Activated B cell treated with CpG ODN at 0.5 μM for 24 hours (primary cell): ENCODE data around the gene AOC2. TPM values are rescaled to one million over a fixed set of nuclear protein-coding genes. Genes with fewer than 3 reads are reported as not detected.

ENCODE experiments used
- ATAC-seq: fragments of 200-7000 bp; cut with Tn5 transposase; one replicate; pipeline ENCODE4 v1.10.0; 2021; ENCODE audit warnings: low read depth, mild to moderate bottlenecking, moderate library complexity
- CTCF ChIA-PET: fragments of 350-600 bp; sonication (Branson Sonifier 250); formaldehyde crosslinking; loops from one replicate; lab custom pipeline; 2021; ENCODE audit warnings: antibody characterized with exemption; lab: Charles Lee
- POLR2A ChIA-PET: fragments of 350-600 bp; sonication (Branson Sonifier 250); formaldehyde crosslinking; loops from one replicate; lab custom pipeline; 2021; ENCODE audit warnings: antibody characterized with exemption; lab: Charles Lee
- DNase-seq: peaks from one replicate; pipeline ENCODE4 v3.0.0; 2022
- H3K27ac Mint-ChIP-seq: one replicate; pipeline ENCODE4 v1.8.0; 2020; ENCODE audit warnings: mixed read lengths
- H3K27me3 Mint-ChIP-seq: one replicate; pipeline ENCODE4 v1.8.0; 2021; ENCODE audit warnings: mixed read lengths
- H3K36me3 Mint-ChIP-seq: one replicate; pipeline ENCODE4 v1.8.0; 2021; ENCODE audit warnings: low read depth, mixed read lengths
- H3K4me1 Mint-ChIP-seq: one replicate; pipeline ENCODE4 v1.8.0; 2021; ENCODE audit warnings: mixed read lengths
- H3K4me3 Mint-ChIP-seq: one replicate; pipeline ENCODE4 v1.8.0; 2020; ENCODE audit warnings: mild to moderate bottlenecking, mixed read lengths
- H3K9me3 Mint-ChIP-seq: one replicate; pipeline ENCODE4 v1.8.0; 2020; ENCODE audit warnings: mixed read lengths
- intact Hi-C: fragments of 100-400 bp; cut with micrococcal nuclease; formaldehyde crosslinking; loops from one replicate; pipeline ENCODE4 v1.15.1; 2024
- total RNA-seq: library from RNA; stranded (reverse); gene quantifications from 2 replicates; pipeline ENCODE4 v1.2.3, GENCODE V29; 2022
- TF ChIP-seq, protein P1 (sequence below): fragments of 200-600 bp; IDR thresholded peaks from one replicate; pipeline ENCODE4 v1.8.0; 2022; ENCODE audit warnings: antibody characterized with exemption, mild to moderate bottlenecking

Gene AOC2
- total RNA-seq, 1 donor from 2014 or later: 3.9 TPM

DNA sequence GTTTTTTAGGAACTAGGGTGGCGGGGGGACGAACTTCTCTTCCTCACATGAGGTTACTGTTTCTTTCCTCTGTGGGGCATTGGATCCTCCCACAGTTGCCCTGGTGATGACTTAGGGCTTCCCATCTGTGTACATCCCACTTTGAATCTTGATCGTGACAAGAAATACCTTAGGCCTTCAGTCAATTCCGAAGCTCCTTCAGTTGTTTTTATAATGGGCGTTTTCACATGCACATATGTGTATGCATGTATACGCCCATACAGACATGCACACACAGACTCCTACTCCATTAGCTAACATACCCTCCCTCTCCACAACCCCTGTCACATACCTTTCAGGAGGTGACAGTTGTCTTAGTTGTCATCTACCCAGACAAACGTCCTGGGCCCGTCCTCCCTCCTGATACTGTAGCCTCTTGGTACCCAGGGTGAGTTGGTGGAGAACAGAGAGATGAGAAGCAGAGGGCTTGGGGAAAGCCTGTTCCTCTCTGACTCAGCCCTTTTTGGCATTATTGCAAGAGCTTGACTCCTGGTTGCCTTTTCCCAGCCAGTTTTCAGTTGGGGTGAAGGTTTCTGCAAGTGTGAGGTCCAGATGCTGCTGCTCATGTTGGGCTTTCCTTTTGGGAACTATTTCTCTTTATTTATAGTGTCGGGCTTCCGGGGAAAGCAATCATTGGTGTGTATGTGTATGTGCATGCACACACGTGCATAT is 2.2 kb upstream of the AOC2 start:
- POLR2A ChIA-PET: interaction anchor here (1.7 to 1.9 kb wide), 2 partner anchors 9 to 156 kb away, joined by 6 to 8 read pairs; partner anchors contain the start of genes PSME3 and RPL27
- DNase-seq: no peak
- CTCF ChIA-PET: interaction anchor here (1.6 to 2.5 kb wide), 3 partner anchors 10 to 156 kb away, joined by 5 to 19 read pairs (median 7); partner anchors contain the start of gene RPL27
- intact Hi-C loops: loop anchor here (2.0 to 5.0 kb wide), 2 partner anchors 87 to 495 kb away; no protein-coding TSS in a partner anchor
- Mint-ChIP-seq H3K27ac (no peak overlapping the region), H3K9me3 (no peaks in the 10 kb centered on the region), H3K4me3 (no peak overlapping the region), H3K4me1 (peaks cover 18% of the 10 kb centered on the region), H3K27me3 (no peaks in the 10 kb centered on the region), H3K36me3 (peaks cover 84% of the 10 kb centered on the region)
- TF ChIP-seq, protein P1, sequence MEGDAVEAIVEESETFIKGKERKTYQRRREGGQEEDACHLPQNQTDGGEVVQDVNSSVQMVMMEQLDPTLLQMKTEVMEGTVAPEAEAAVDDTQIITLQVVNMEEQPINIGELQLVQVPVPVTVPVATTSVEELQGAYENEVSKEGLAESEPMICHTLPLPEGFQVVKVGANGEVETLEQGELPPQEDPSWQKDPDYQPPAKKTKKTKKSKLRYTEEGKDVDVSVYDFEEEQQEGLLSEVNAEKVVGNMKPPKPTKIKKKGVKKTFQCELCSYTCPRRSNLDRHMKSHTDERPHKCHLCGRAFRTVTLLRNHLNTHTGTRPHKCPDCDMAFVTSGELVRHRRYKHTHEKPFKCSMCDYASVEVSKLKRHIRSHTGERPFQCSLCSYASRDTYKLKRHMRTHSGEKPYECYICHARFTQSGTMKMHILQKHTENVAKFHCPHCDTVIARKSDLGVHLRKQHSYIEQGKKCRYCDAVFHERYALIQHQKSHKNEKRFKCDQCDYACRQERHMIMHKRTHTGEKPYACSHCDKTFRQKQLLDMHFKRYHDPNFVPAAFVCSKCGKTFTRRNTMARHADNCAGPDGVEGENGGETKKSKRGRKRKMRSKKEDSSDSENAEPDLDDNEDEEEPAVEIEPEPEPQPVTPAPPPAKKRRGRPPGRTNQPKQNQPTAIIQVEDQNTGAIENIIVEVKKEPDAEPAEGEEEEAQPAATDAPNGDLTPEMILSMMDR: no peak
- ATAC-seq: no peak

DNA sequence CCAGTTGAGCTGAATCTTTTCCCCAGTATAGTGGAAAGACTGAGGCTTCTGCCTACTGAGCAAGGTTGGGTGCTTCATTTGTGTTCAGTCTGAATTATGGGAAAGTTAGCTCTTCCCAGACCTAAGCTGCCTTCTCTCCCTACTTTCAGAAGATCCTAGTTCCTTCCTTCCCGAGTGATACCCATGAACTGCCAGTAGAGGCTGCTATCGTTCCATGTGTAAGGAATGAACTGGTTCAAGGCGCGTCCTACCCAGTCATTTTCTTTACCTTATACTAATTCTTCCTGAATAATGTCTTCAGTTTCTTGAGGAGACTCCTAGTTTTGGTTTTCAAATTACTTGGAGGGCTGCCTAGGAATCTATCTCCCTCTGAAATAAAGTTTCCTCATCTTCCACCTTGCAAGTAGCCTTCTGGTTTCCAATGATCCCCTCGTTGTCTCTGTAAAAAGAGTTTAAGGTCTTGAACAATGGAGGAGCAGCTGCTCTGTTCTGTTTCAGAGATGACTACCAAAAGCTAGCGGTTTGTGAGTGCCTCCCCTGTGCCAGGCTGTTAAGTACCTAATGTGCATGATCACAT is 934 bp upstream of the AOC2 start:
- Mint-ChIP-seq H3K27me3 (no peaks in the 10 kb centered on the region), H3K4me3 (no peak overlapping the region), H3K4me1 (peaks cover 17% of the 10 kb centered on the region), H3K9me3 (no peaks in the 10 kb centered on the region), H3K36me3 (peaks cover 71% of the 10 kb centered on the region), H3K27ac (no peak overlapping the region)
- TF ChIP-seq, protein P1: no peak
- intact Hi-C loops: loop anchor here (1.0 to 5.0 kb wide), 4 partner anchors 85 to 494 kb away; partner anchors contain the start of gene RPL27
- CTCF ChIA-PET: interaction anchor here (1.1 to 2.5 kb wide), 4 partner anchors 11 to 371 kb away, joined by 3 to 19 read pairs (median 6); partner anchors contain the start of gene RPL27
- POLR2A ChIA-PET: interaction anchor here (0.6 to 1.9 kb wide), 5 partner anchors 10 to 472 kb away, joined by 3 to 8 read pairs (median 6); partner anchors contain the start of genes PSME3, RPL27 and TMEM106A
- ATAC-seq: peak; percentile 45
- no peak for DNase-seq

DNA sequence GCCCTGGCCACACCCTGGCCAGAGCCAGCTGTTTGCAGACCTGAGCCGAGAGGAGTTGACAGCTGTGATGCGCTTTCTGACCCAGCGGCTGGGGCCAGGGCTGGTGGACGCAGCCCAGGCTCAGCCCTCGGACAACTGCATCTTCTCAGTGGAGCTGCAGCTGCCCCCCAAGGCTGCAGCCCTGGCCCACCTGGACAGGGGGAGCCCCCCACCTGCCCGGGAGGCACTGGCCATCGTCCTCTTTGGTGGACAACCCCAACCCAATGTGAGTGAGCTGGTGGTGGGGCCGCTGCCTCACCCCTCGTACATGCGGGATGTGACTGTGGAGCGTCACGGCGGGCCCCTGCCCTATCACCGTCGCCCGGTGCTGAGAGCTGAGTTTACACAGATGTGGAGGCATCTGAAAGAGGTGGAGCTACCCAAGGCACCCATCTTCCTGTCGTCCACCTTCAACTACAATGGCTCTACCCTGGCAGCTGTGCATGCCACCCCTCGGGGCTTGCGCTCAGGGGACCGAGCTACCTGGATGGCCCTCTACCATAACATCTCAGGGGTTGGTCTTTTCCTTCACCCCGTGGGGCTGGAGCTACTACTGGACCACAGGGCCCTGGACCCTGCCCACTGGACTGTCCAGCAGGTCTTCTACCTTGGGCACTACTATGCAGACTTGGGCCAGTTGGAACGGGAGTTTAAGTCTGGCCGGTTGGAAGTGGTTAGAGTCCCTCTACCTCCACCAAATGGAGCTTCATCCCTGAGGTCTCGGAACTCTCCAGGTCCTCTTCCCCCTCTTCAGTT is 578 bp downstream of the AOC2 start:
- no peak for DNase-seq
- intact Hi-C loops: loop anchor here (5.0 kb wide), 1 partner anchor 492 kb away; no protein-coding TSS in a partner anchor

DNA sequence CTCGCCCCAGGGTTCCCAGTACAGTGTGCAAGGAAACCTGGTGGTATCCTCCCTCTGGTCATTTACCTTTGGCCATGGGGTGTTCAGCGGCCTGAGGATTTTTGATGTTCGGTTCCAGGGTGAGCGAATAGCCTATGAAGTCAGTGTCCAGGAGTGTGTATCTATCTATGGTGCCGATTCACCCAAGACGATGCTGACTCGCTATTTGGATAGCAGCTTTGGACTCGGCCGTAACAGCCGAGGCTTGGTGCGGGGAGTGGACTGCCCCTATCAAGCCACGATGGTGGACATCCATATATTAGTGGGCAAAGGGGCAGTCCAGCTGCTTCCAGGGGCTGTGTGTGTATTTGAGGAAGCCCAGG is 1.2 kb downstream of the AOC2 start:
- H3K4me1 Mint-ChIP-seq: peaks cover 17% of the 10 kb centered on the region

More for the DNA sequence above, 578 bp downstream of the AOC2 start:
- POLR2A ChIA-PET: interaction anchor here (0.5 to 2.1 kb wide), 8 partner anchors 11 to 471 kb away, joined by 3 to 8 read pairs (median 3); partner anchors contain the start of genes BECN1, PSMC3IP and RPL27
- Mint-ChIP-seq H3K36me3 (peaks cover 57% of the 10 kb centered on the region), H3K4me3 (no peak overlapping the region), H3K27ac (no peak overlapping the region), H3K27me3 (no peaks in the 10 kb centered on the region), H3K4me1 (peaks cover 17% of the 10 kb centered on the region), H3K9me3 (no peaks in the 10 kb centered on the region)
- TF ChIP-seq, protein P1: no peak
- no peak for ATAC-seq
- CTCF ChIA-PET: interaction anchor here (1.5 kb wide), 1 partner anchor 327 kb away, joined by 3 read pairs; no protein-coding TSS in a partner anchor

More for the DNA sequence above, 1.2 kb downstream of the AOC2 start:
- ChIA-PET CTCF (interaction anchor here (1.5 kb wide), 1 partner anchor 326 kb away, joined by 3 read pairs; no protein-coding TSS in a partner anchor), POLR2A (interaction anchor here (0.5 to 2.1 kb wide), 9 partner anchors 12 to 1658 kb away, joined by 3 to 8 read pairs (median 3); partner anchors contain the start of genes BECN1, GPATCH8, PSMC3IP and RPL27)
- DNase-seq (no peak), ATAC-seq (no peak)
- no peaks in the 10 kb centered on the region for H3K27me3 Mint-ChIP-seq
- no peak overlapping the region for H3K4me3 Mint-ChIP-seq
- no peaks in the 10 kb centered on the region for H3K9me3 Mint-ChIP-seq
- H3K36me3 Mint-ChIP-seq: peaks cover 54% of the 10 kb centered on the region
- no peak overlapping the region for H3K27ac Mint-ChIP-seq
- intact Hi-C loops: no loop called here
- TF ChIP-seq, protein P1: no peak
